ENCODE measurements around the gene DHRS3. TPM values are rescaled to one million over a fixed set of nuclear protein-coding genes. Genes with fewer than 3 reads are reported as not detected.

Gene DHRS3
- total RNA-seq, 1 experiment from 2014 or later, result 0.19 TPM

DNA sequence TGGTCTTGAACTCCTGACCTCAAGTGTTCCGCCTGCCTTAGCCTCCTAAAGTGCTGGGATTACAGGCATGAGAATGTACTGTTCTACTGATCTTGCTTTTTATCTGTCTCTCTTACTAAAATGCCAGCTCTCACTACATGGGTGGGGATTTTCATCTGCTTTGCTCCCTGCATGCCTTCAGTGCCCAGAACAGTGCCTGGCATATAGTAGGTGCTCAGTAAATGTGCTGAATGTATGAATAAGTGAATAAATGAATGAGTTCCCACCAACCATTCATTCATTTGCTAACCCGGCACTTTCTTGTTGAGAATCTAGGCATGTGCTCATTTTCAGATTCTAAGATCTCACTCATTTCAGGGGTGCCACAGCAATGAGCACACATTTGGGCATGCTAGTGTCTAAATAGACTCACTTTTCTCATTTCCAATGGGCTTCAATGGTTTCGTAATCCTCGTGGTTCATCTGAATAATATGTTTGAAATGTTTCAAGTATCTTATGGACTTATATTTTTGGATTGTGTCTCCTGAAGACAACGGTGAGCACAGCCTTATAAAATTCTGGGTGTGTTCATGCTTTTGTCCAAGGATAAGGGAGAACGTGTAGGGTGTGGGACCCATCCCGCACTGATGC is 7.6 kb downstream of the DHRS3 start:
- no peaks in the 10 kb centered on the region for H4K20me1 ChIP-seq (ENCODE audit: insufficient read depth, low read depth, low read length)
- no peaks in the 10 kb centered on the region for H3K4me1 ChIP-seq (ENCODE audit: low read length)
- H3K27ac ChIP-seq (ENCODE audit: low read length), result no peak overlapping the region

DNA sequence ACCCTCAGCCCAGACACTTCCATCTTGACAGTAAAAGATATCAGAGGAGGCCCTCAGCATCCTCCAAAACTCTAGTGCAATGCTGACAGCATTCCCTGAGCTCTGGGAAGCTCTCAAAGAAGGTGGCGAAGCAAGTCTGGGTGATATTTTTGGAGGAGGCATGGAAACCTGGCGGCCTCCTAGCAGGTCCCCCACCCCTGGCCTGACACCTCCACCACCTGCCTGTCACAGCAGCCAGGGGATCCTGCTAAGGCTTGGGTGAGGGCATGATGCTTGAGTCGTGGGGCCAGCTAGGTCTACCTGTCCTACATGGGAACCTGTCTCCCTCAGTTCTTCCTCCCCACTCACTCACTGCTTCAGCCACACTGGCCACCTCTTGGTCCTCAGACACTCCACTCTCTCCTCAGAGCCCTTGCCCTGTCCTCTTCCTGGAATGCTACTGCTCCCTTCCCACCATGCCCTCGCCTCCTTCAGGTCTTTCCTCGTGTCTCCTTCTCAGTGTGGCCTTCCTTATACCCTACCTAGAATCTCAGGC is 8.5 kb downstream of the DHRS3 start:
- no peaks in the 10 kb centered on the region for H3K4me1 ChIP-seq (ENCODE audit: low read length)
- H3K27ac ChIP-seq (ENCODE audit: low read length), result no peak overlapping the region
- H3K4me3 ChIP-seq (ENCODE audit: low read length), result no peak overlapping the region
- H3K36me3 ChIP-seq (ENCODE audit: insufficient read depth, low read length), result no peaks in the 10 kb centered on the region
- no peaks in the 10 kb centered on the region for H3K9me2 ChIP-seq (replicated peaks; ENCODE audit: insufficient read depth, low read length)
- DNase-seq, result no peak
- H3K79me2 ChIP-seq (ENCODE audit: low read length), result no peaks in the 10 kb centered on the region
- H3K4me2 ChIP-seq (ENCODE audit: low read depth, low read length, poor library complexity, severe bottlenecking), result no peak overlapping the region
- no peaks in the 10 kb centered on the region for H3K9me3 ChIP-seq (ENCODE audit: low read length)
- H3K27me3 ChIP-seq (ENCODE audit: low read length), result no peaks in the 10 kb centered on the region
- no peak overlapping the region for H3K9ac ChIP-seq (ENCODE audit: low read length)
- no peak overlapping the region for H2AFZ ChIP-seq (ENCODE audit: low read length)
- no peaks in the 10 kb centered on the region for H4K20me1 ChIP-seq (ENCODE audit: insufficient read depth, low read depth, low read length)

More for the DNA sequence above, 7.6 kb downstream of the DHRS3 start:
- DNase-seq, result no peak
- no peaks in the 10 kb centered on the region for H3K27me3 ChIP-seq (ENCODE audit: low read length)
- no peaks in the 10 kb centered on the region for H3K9me3 ChIP-seq (ENCODE audit: low read length)
- no peaks in the 10 kb centered on the region for H3K9me2 ChIP-seq (replicated peaks; ENCODE audit: insufficient read depth, low read length)
- no peak overlapping the region for H2AFZ ChIP-seq (ENCODE audit: low read length)
- no peaks in the 10 kb centered on the region for H3K79me2 ChIP-seq (ENCODE audit: low read length)
- no peak overlapping the region for H3K9ac ChIP-seq (ENCODE audit: low read length)
- H3K4me2 ChIP-seq (ENCODE audit: low read depth, low read length, poor library complexity, severe bottlenecking), result no peak overlapping the region
- H3K36me3 ChIP-seq (ENCODE audit: insufficient read depth, low read length), result no peaks in the 10 kb centered on the region
- H3K4me3 ChIP-seq (ENCODE audit: low read length), result no peak overlapping the region

DNA sequence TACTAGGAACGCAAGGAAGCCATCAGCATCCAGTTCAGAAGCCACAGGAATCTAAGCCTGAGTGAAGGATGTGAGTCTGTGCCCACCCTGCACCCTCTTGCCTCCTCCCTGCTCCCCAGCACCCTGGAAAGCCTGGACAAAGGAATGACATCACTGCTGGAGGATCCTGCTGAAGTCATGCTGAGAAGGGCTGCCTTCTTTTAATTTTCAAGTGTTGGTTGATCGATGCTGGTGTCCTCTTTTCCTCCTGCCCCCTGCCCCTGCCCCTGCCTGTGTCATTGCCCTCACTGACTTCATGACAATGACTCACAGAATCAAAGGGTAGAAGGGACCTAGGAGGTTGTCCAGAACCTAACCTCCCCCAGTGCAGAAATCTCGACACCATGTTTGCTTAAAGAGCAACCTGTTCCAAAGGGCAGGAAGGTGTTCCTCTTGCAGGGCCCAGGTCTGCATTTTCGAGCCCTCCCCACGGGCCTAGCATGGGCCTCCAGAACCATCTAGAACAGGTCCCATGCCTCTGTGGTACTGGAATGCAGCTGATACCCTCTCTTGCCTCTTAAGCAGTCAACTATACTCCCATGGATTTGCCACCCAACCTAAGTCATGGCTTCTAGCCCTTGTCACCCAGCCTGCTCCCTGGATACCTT is 9.6 kb downstream of the DHRS3 start:
- H3K79me2 ChIP-seq (ENCODE audit: low read length), result no peaks in the 10 kb centered on the region
- no peak overlapping the region for H3K4me3 ChIP-seq (ENCODE audit: low read length)
- no peaks in the 10 kb centered on the region for H4K20me1 ChIP-seq (ENCODE audit: insufficient read depth, low read depth, low read length)
- no peak overlapping the region for H3K4me2 ChIP-seq (ENCODE audit: low read depth, low read length, poor library complexity, severe bottlenecking)
- no peak overlapping the region for H3K9ac ChIP-seq (ENCODE audit: low read length)
- no peaks in the 10 kb centered on the region for H3K9me3 ChIP-seq (ENCODE audit: low read length)
- no peak overlapping the region for H2AFZ ChIP-seq (ENCODE audit: low read length)
- no peaks in the 10 kb centered on the region for H3K36me3 ChIP-seq (ENCODE audit: insufficient read depth, low read length)
- H3K9me2 ChIP-seq (replicated peaks; ENCODE audit: insufficient read depth, low read length), result no peaks in the 10 kb centered on the region
- no peaks in the 10 kb centered on the region for H3K27me3 ChIP-seq (ENCODE audit: low read length)
- no peak for DNase-seq
- no peak overlapping the region for H3K27ac ChIP-seq (ENCODE audit: low read length)
- H3K4me1 ChIP-seq (ENCODE audit: low read length), result no peaks in the 10 kb centered on the region

DNA sequence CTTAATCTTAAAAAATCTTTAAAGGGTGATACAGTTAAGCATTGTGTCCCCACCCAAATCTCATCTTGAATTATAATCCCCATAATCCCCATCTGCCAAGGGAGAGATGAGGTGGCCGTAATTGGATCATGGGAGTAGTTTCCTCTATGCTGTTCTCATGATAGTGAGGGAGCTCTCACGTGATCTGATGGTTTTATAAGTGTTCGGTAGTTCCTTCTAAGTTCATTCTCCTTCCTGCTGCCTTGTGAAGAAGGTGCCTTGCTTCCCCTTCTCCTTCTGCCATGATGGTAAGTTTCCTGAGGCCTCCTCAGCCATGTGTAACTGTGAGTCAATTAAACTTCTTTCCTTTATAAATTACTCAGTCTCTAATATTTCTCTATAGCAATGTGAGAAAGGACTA is 10.7 kb downstream of the DHRS3 start:
- Histone ChIP-seq H3K9me2 (replicated peaks; ENCODE audit: insufficient read depth, low read length) (no peaks in the 10 kb centered on the region), H3K9me3 (ENCODE audit: low read length) (no peaks in the 10 kb centered on the region), H4K20me1 (ENCODE audit: insufficient read depth, low read depth, low read length) (no peaks in the 10 kb centered on the region), H3K36me3 (ENCODE audit: insufficient read depth, low read length) (no peaks in the 10 kb centered on the region), H3K4me3 (ENCODE audit: low read length) (no peak overlapping the region), H3K79me2 (ENCODE audit: low read length) (no peaks in the 10 kb centered on the region), H3K9ac (ENCODE audit: low read length) (no peak overlapping the region), H3K4me1 (ENCODE audit: low read length) (no peaks in the 10 kb centered on the region), H3K4me2 (ENCODE audit: low read depth, low read length, poor library complexity, severe bottlenecking) (no peak overlapping the region), H3K27me3 (ENCODE audit: low read length) (no peaks in the 10 kb centered on the region), H3K27ac (ENCODE audit: low read length) (no peak overlapping the region), H2AFZ (ENCODE audit: low read length) (no peak overlapping the region)
- no peak for DNase-seq

DNA sequence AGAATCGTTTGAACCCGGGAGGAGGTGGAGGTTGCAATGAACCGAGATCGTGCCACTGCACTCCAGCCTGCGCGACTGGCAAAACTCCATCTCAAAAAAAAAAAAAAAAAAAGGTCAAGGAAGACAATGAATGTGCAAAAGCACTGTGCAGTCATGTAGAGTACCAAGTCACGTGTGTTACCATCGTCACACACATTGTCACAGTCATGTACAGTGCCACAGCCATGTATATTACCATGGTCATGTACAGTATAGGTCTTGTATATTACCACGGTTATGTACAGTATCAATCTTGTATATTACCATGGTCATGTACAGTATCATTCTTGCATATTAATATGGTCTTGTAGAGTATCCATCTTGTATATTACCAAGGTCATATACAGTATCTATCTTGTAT is 13.0 kb downstream of the DHRS3 start:
- H3K4me2 ChIP-seq (ENCODE audit: low read depth, low read length, poor library complexity, severe bottlenecking), result no peak overlapping the region
- no peak for DNase-seq
- no peaks in the 10 kb centered on the region for H3K79me2 ChIP-seq (ENCODE audit: low read length)

DNA sequence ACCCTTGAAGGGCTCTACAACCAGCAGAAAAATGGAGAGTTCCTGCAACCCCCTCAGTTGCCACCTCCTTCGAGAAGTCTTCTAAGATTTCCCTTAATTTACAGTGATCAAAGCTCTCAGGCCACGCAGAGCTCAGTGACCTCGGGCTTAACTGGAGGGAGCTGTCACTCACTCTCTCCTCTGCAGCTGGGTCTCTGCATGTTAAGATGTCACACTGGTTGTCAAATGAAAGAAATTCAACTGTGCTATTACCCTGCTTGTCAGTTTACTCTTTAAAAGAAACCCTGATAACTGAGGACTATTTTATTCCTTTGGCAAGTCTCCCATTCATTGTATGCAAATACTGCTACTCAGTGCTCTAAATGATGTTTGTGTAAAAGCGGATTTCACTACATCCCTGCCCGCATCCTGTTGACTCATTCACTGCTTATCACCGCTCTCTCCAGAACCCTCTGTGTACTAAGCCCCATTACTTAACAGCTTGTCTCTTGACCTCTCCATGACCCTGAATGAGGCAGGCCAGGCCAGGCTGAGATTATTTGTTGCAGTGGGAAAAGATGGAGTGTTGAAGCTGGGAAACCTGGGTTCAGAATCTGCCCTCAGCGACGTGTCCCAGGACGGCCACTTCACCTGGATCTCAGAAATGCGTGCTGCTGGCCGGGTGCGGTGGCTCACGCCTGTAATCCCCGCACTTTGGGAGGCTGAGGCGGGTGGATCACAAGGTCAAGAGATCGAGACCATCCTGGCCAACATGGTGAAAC is 13.7 kb downstream of the DHRS3 start:
- no peak for DNase-seq
- Histone ChIP-seq H3K4me2 (ENCODE audit: low read depth, low read length, poor library complexity, severe bottlenecking) (no peak overlapping the region), H4K20me1 (ENCODE audit: insufficient read depth, low read depth, low read length) (no peaks in the 10 kb centered on the region), H3K27ac (ENCODE audit: low read length) (no peak overlapping the region), H3K27me3 (ENCODE audit: low read length) (no peaks in the 10 kb centered on the region), H3K9me3 (ENCODE audit: low read length) (no peaks in the 10 kb centered on the region), H3K9ac (ENCODE audit: low read length) (no peak overlapping the region), H3K9me2 (replicated peaks; ENCODE audit: insufficient read depth, low read length) (no peaks in the 10 kb centered on the region), H2AFZ (ENCODE audit: low read length) (no peak overlapping the region), H3K36me3 (ENCODE audit: insufficient read depth, low read length) (no peaks in the 10 kb centered on the region), H3K4me3 (ENCODE audit: low read length) (no peak overlapping the region), H3K4me1 (ENCODE audit: low read length) (no peaks in the 10 kb centered on the region), H3K79me2 (ENCODE audit: low read length) (no peaks in the 10 kb centered on the region)

More for the DNA sequence above, 13.0 kb downstream of the DHRS3 start:
- Histone ChIP-seq H3K4me1 (ENCODE audit: low read length) (no peaks in the 10 kb centered on the region), H3K9me3 (ENCODE audit: low read length) (no peaks in the 10 kb centered on the region), H3K9ac (ENCODE audit: low read length) (no peak overlapping the region), H3K36me3 (ENCODE audit: insufficient read depth, low read length) (no peaks in the 10 kb centered on the region), H2AFZ (ENCODE audit: low read length) (no peak overlapping the region), H3K9me2 (replicated peaks; ENCODE audit: insufficient read depth, low read length) (no peaks in the 10 kb centered on the region), H4K20me1 (ENCODE audit: insufficient read depth, low read depth, low read length) (no peaks in the 10 kb centered on the region), H3K4me3 (ENCODE audit: low read length) (no peak overlapping the region), H3K27me3 (ENCODE audit: low read length) (no peaks in the 10 kb centered on the region), H3K27ac (ENCODE audit: low read length) (no peak overlapping the region)

DNA sequence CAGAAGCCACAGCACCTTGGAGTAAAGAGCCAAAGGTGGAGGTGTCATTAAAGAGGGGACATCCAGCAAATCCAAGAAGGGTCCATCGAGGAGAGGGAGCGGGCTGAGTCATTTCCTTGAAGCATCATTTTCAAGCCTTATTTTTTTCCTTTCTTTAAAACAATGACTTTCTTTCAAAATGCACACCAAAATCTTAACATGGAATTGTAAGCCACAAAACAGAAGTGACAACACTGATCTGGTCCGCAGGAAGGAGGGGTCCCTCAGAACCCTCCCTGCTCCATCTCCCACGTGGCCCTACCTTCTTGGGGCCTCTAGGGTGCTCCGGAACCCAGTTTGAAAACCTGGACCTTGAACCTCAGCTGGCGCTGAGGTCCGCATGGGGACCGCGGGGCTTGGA is 14.8 kb downstream of the DHRS3 start:
- Histone ChIP-seq H3K4me1 (ENCODE audit: low read length) (no peaks in the 10 kb centered on the region), H3K9ac (ENCODE audit: low read length) (no peak overlapping the region), H2AFZ (ENCODE audit: low read length) (no peak overlapping the region), H3K4me3 (ENCODE audit: low read length) (no peak overlapping the region), H3K79me2 (ENCODE audit: low read length) (no peaks in the 10 kb centered on the region), H3K27me3 (ENCODE audit: low read length) (no peaks in the 10 kb centered on the region), H4K20me1 (ENCODE audit: insufficient read depth, low read depth, low read length) (no peaks in the 10 kb centered on the region), H3K9me3 (ENCODE audit: low read length) (no peaks in the 10 kb centered on the region), H3K27ac (ENCODE audit: low read length) (no peak overlapping the region), H3K4me2 (ENCODE audit: low read depth, low read length, poor library complexity, severe bottlenecking) (no peak overlapping the region), H3K9me2 (replicated peaks; ENCODE audit: insufficient read depth, low read length) (no peaks in the 10 kb centered on the region), H3K36me3 (ENCODE audit: insufficient read depth, low read length) (no peaks in the 10 kb centered on the region)
- no peak for DNase-seq

DNA sequence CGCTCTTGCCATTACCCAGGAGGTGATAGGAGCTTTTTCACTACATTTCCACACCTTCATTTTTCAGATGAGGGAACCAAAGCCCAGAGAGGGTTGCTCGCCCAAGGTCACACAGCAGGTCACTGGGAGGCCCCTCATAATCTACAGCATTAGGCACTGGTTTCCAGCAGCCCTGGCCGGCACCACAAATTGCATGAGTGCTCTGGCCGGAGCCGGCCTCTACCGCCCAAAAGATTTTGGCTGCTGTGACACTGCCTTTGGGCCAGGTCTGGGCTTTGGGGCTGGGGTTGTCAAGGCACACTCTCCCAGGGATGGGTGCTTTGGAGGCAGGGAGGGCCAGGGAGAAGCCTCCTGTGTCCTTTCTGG is 15.4 kb downstream of the DHRS3 start:
- no peaks in the 10 kb centered on the region for H4K20me1 ChIP-seq (ENCODE audit: insufficient read depth, low read depth, low read length)
- no peak overlapping the region for H3K9ac ChIP-seq (ENCODE audit: low read length)
- no peak overlapping the region for H2AFZ ChIP-seq (ENCODE audit: low read length)
- H3K9me2 ChIP-seq (replicated peaks; ENCODE audit: insufficient read depth, low read length), result no peaks in the 10 kb centered on the region
- no peaks in the 10 kb centered on the region for H3K4me1 ChIP-seq (ENCODE audit: low read length)
- H3K4me2 ChIP-seq (ENCODE audit: low read depth, low read length, poor library complexity, severe bottlenecking), result no peak overlapping the region
- no peak overlapping the region for H3K4me3 ChIP-seq (ENCODE audit: low read length)
- H3K79me2 ChIP-seq (ENCODE audit: low read length), result no peaks in the 10 kb centered on the region
- H3K27me3 ChIP-seq (ENCODE audit: low read length), result no peaks in the 10 kb centered on the region
- H3K27ac ChIP-seq (ENCODE audit: low read length), result no peak overlapping the region
- H3K9me3 ChIP-seq (ENCODE audit: low read length), result no peaks in the 10 kb centered on the region
- H3K36me3 ChIP-seq (ENCODE audit: insufficient read depth, low read length), result no peaks in the 10 kb centered on the region
- no peak for DNase-seq
